ENCODE measurements around the gene FBN2.
"Not testable (repeated sequence)": the region's sequence is repeated elsewhere in the genome, so short reads cannot be mapped to it uniquely, and the experiment has no call there.

FBN2 gene

GRCh38 chr5:128434993-128435392 lies 103.1 kb downstream of the FBN2 start:
- in situ Hi-C loops (cut with HindIII; ENCODE audit: low sequenced_read_pairs), result no loop called here

- in situ Hi-C loops (cut with HindIII; ENCODE audit: low sequenced_read_pairs), result no loop called here
Observed at GRCh38 chr5:128432913-128433440, 105.1 kb downstream of the FBN2 start.

DNA sequence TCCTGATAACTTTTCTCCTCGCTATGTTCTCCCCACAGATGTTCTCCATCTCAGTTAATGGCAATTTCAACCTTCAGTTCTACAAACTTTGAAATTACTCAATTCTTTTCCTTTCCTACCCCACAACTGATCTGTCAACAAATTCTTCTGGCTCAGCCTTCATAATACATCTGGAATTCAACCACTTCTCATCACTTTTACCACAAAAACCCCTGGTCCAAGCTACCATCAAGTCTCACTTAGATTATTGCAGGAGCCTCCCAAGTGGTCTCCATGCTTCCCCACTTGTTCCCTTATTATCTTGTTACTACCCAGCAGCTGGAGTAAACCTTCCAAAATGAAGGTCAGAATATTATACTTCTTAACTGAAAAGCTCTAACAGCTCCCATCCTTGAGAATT lies 110.1 kb downstream of the FBN2 start:
- in situ Hi-C loops (cut with HindIII; ENCODE audit: low sequenced_read_pairs), result no loop called here

GRCh38 chr5:128426090-128426534 lies 111.9 kb downstream of the FBN2 start:
- in situ Hi-C loops (cut with HindIII; ENCODE audit: low sequenced_read_pairs), result no loop called here

DNA sequence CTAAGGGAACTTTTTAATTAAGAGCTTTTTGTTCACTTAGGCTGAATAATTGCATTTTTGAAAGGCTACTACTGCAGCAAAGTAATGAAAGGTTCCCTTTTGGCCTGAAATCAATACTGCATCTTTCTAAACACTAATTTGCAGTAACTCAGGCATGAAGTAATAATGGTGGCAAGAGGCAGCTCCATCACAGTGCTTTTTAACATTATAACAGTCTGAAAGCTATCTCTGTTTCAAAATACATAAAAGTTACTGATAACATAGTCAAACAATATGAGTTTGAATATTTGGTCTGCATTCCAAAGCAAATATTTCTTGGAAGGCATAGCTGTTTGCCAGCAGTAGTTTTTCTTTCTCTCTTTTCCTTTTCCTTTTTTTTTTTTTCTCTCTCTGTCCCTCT lies 113.4 kb downstream of the FBN2 start:
- in situ Hi-C loops (cut with HindIII; ENCODE audit: low sequenced_read_pairs), result no loop called here

- in situ Hi-C loops (cut with HindIII; ENCODE audit: low sequenced_read_pairs), result no loop called here
Observed at GRCh38 chr5:128422612-128423011, 115.4 kb downstream of the FBN2 start.

- in situ Hi-C loops (cut with HindIII; ENCODE audit: low sequenced_read_pairs), result no loop called here
Observed at GRCh38 chr5:128414469-128414868, 123.6 kb downstream of the FBN2 start.

- in situ Hi-C loops (cut with HindIII; ENCODE audit: low sequenced_read_pairs), result no loop called here
Observed at GRCh38 chr5:128413356-128413755, 124.7 kb downstream of the FBN2 start.

GRCh38 chr5:128412145-128412930 lies 125.7 kb downstream of the FBN2 start:
- in situ Hi-C loops (cut with HindIII; ENCODE audit: low sequenced_read_pairs), result no loop called here

- in situ Hi-C loops (cut with HindIII; ENCODE audit: low sequenced_read_pairs), result no loop called here
Observed at GRCh38 chr5:128409166-128409800, 128.8 kb downstream of the FBN2 start.

GRCh38 chr5:128408622-128409021 lies 129.4 kb downstream of the FBN2 start:
- in situ Hi-C loops (cut with HindIII; ENCODE audit: low sequenced_read_pairs), result no loop called here

DNA sequence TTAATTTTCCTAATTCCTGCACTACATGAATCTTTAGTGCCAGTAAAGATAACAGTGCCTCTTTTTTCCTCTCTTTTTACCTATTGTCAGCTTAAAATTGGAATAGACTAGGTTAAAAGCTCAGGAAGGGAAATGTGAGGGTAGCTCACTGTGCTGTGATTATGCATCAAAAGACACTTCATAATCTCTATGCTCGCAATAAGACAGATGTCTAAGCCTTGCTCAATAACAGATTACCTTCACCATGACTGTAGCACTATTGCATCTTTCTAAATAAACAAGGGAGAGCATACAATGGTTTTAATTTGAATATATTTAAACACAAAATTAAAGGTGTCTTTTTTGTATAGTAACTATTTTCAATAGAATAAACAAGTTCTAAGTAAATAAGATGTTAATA lies 130.1 kb downstream of the FBN2 start:
- in situ Hi-C loops (cut with HindIII; ENCODE audit: low sequenced_read_pairs), result no loop called here

- in situ Hi-C loops (cut with HindIII; ENCODE audit: low sequenced_read_pairs), result no loop called here
Observed at GRCh38 chr5:128406803-128407202, 131.2 kb downstream of the FBN2 start.

DNA sequence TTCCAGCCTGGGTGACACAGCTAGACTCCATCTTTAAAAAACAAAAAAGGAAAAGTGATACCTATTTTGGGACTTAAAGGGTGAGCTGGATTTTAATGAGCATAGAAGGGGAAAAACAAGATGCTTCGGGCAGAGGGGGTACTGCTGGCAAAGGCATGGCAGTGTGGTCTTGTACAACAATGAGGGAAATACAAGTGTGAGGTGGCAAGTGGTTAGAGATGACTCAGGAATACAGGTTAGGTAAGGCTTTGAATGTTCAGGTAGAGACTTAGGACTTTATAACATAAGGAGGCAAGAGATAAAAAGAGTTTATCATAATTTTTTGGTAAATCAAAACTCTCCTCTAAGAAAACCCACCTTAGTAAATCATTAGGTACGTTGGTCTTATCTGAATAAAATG lies 132.9 kb downstream of the FBN2 start:
- in situ Hi-C loops (cut with HindIII; ENCODE audit: low sequenced_read_pairs), result no loop called here

GRCh38 chr5:128403333-128403732 lies 134.7 kb downstream of the FBN2 start:
- in situ Hi-C loops (cut with HindIII; ENCODE audit: low sequenced_read_pairs), result no loop called here

DNA sequence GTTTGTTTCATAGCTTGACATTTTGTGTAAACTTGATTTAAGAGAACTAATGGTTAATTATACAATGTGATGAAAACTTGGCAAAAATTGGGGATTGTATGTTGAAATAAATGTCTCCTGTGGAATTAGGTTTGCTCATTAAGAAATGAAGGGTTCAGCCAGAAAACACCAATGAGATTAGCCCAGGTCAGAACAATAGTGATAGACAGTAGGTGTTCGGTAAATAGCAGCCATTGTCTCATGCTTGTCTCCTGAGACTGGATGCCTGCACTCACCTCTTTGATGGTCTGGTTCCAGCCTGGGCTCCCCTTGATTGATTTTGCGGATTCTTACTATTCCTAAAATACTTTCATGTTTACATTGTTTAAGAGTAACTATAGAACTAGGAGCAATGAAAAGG lies 135.5 kb downstream of the FBN2 start:
- in situ Hi-C loops (cut with HindIII; ENCODE audit: low sequenced_read_pairs), result no loop called here

- in situ Hi-C loops (cut with HindIII; ENCODE audit: low sequenced_read_pairs), result not testable (repeated sequence)
Observed at GRCh38 chr5:128400766-128401165, 137.3 kb downstream of the FBN2 start.

- in situ Hi-C loops (cut with HindIII; ENCODE audit: low sequenced_read_pairs), result no loop called here
Observed at GRCh38 chr5:128399111-128399510, 138.9 kb downstream of the FBN2 start.

DNA sequence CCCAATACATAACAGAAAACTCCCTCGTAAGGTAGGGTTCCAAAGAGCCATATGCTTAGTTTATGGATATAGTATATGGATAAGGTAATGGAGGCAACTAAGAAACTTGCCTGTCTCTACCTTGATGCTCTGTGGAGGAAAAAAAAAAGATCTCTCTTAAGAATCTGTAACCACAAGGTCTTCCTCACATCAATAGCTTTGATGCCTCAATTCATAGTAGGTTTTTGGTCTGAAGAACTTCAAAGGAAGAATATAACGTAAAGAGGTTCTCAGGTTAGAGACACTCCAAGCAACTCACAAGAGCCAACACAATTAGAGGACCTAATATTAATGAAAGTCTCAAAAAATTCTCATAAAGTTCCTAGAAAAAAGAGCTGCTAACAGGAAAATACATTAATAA lies 140.2 kb downstream of the FBN2 start:
- in situ Hi-C loops (cut with HindIII; ENCODE audit: low sequenced_read_pairs), result no loop called here

DNA sequence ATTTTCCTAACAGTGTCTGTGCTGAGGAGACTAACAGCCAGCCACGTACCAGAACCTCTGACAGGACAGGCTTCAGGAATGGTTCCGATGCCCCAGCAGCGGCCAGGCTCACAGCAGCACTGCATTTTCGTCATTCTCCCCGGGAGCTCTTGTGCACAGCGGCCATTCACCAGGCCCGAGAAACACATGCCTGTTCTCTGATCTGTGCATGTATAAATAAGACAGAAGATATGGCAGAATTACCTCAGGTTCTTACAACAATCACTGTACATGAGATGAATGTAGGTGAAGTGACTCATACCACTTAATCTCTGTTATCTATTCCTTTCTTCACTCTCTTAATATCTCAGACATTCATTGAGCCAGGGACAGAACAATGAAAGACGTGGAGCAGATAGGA lies 143.0 kb downstream of the FBN2 start:
- in situ Hi-C loops (cut with HindIII; ENCODE audit: low sequenced_read_pairs), result no loop called here

DNA sequence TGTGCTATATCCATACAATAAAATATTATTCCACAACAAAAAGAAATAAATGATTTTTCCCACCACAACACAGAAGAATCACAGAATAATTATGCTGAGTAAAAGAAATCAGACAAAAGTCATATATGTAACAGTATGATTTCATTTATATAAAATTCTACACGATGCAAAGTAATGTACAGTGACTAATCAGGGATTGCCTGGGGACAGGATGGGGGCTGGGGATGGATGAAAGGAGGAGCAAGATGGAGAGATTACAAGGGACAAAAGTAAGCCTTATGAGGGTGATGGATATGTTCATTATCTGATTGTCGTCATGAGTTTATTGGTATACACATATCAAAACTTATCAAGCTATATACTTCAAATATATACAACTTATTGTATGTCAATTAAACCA lies 154.0 kb downstream of the FBN2 start:
- in situ Hi-C loops (cut with HindIII; ENCODE audit: low sequenced_read_pairs), result no loop called here

DNA sequence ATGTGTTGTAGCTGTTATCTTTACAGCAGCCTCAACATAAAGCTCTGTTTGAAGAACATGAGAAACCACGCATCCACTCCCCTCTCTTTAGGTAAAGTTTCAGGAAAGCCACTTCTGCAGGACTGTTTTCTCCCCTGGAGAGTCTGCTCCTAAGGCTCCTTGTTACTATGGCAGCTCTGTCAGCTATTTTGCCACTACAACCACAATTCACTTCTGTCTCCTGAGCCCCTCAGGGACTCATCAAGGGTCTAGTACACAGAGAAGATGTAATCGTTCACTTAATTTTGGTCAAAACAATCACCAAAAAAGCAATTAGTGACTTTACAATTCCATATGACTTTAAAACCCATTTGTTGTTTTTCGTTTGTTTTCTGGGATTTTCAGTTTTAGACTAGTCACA lies 157.7 kb downstream of the FBN2 start:
- in situ Hi-C loops (cut with HindIII; ENCODE audit: low sequenced_read_pairs), result no loop called here

Measured in endothelial cell of hepatic sinusoid (primary cell).